Fibroblast of upper back skin (primary cell): ENCODE data around the gene CYP27A1.

Experiments
- DNase-seq: peaks from one replicate; pipeline ENCODE4 v3.0.0-alpha.2; 2013

CYP27A1 gene

DNA sequence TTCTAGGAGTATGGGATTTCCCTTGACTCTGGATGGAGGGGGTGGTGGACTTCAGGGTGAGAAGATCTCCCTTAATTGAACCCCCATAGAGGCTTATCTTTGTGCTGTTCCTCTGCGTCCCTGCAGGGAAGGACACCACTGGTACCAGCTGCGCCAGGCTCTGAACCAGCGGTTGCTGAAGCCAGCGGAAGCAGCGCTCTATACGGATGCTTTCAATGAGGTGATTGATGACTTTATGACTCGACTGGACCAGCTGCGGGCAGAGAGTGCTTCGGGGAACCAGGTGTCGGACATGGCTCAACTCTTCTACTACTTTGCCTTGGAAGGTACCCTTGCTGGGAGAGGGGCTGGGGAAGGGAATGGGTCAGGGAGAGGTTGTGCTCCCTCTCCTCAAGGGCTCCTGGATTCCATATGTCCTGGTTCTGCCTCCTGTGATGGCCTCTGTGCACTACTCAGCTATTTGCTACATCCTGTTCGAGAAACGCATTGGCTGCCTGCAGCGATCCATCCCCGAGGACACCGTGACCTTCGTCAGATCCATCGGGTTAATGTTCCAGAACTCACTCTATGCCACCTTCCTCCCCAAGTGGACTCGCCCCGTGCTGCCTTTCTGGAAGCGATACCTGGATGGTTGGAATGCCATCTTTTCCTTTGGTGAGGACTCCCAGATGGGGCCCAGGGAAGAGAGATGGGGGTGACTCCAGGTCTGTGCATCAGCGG, 30.3 kb downstream of the CYP27A1 start:
- DNase-seq, result no peak

- no peak for DNase-seq
Measured at GRCh38 chr2:218812861-218813260, 30.9 kb downstream of the CYP27A1 start.

- no peak for DNase-seq
Measured at GRCh38 chr2:218813771-218814460, 32.0 kb downstream of the CYP27A1 start.

DNA sequence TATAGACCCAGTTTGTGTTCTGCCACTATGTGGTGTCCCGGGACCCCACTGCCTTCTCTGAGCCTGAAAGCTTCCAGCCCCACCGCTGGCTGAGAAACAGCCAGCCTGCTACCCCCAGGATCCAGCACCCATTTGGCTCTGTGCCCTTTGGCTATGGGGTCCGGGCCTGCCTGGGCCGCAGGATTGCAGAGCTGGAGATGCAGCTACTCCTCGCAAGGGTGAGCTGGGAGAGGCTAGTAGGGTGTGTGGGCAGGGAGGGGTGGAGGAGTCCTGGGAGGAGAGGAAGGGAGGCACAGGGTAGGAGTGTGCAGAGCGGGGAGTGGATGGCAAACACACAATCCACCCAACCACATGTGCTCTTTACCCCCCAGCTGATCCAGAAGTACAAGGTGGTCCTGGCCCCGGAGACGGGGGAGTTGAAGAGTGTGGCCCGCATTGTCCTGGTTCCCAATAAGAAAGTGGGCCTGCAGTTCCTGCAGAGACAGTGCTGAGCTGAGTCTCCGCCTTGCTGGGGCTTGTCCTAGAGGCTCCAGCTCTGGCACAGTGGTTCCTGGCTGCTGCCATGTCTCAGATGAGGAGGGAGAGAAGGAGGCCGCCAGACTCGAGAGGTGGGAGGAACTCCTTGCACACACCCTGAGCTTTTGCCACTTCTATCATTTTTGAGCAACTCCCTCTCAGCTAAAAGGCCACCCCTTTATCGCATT, 32.7 kb downstream of the CYP27A1 start:
- DNase-seq, result no peak

- DNase-seq, result no peak
Measured at GRCh38 chr2:218815244-218815637, 33.3 kb downstream of the CYP27A1 start.

- no peak for DNase-seq
Measured at GRCh38 chr2:218815649-218816048, 33.7 kb downstream of the CYP27A1 start.

DNA sequence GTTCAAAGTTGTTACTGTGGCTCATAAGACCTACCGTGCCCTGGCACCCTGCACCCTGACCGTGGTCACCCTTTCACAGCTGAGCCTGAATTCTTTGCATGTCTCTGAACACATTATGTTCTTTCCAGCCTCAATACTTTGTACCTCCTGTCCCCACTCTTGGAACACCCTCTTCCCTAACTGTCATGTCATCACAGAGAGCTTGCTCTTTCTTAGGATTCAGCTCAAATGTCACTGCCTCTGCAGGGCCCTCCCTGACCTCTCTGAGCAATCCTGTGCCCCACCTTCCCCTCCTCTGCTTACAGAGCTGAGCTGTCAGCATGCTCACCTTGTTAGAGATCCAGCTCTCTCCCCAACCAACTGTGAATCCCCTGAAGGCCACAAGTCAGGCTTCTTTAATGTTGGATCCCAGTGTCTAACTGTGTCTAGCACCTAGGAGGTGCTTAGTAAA, 34.6 kb downstream of the CYP27A1 start:
- DNase-seq, result no peak

- no peak for DNase-seq
Measured at GRCh38 chr2:218819093-218819492, 37.1 kb downstream of the CYP27A1 start.

- DNase-seq, result no peak
Measured at GRCh38 chr2:218820746-218821369, 38.9 kb downstream of the CYP27A1 start.

GRCh38 chr2:218821605-218822211, 39.8 kb downstream of the CYP27A1 start:
- DNase-seq, result no peak

DNA sequence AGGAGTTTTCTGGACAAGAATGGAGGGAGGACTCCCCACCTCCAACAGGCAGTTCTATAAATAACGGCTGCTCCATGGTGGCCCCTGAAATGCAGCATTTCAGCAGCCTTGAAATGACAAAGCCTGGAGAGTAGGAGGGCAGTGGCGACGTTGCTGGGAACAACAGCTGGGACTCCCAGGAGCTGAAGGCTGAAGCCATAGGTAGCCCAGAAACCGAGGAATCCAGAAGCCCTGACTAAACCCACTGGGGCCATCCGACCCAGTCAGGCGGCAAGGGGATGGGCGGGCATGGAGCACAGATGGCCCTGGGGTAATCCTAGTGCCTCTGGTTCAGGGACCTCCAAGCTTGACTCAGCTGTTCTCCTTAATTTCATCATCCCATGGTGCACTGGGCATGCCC, 40.7 kb downstream of the CYP27A1 start:
- no peak for DNase-seq

DNA sequence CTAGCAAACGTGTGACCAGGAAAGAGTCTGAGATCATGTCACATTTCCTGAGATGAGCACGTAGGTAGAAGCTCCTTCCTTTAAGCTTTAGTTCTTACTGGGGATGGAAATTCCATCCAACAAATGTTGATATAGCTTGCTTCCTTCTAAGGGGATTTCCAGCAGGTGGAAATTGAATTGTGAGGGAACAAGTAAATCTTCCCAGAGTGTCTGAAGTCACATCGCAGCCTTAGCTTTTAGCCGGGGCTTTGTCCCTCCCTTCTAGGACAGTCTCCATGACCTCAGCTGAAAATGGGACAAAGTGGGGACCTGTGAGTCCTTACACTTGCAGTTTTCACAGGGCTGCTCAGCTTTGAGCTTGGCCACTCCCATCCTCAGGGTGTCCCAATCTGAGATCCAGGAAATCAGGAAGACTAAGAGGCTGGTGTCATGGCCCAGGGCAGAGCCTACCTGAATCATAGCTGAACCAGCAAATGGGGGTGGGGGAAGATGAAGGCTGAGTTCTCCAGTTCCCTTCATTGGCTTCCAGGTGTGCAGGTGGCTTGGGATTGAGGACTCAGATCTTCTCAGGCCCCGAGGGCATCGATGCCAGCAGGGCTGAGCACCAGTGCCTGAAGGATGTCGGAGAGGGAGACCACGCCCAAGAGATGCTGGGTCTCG, 41.4 kb downstream of the CYP27A1 start:
- DNase-seq, result no peak

- DNase-seq, result no peak
Measured at GRCh38 chr2:218824004-218824403, 42.1 kb downstream of the CYP27A1 start.

DNA sequence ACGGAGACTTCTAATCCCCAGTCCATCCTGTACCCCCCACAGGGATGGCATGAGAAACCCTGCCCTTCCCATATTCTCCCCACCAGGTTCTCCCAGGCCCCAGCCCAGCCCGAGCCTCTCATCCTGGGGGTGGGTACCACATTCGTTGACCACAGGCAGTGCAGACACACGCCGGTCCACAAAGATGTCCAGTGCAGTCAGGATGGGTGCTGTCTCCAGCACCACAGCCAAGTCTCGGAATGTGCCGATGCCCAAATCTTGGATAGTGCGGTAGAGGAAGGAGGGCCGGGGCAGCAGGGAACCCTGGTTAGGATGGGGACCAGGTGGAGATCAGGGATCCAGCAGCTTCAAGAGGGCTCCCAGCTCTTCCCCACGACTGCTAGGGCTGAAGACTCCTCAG, 44.8 kb downstream of the CYP27A1 start:
- DNase-seq, result no peak

GRCh38 chr2:218827701-218828476, 45.9 kb downstream of the CYP27A1 start:
- no peak for DNase-seq

DNA sequence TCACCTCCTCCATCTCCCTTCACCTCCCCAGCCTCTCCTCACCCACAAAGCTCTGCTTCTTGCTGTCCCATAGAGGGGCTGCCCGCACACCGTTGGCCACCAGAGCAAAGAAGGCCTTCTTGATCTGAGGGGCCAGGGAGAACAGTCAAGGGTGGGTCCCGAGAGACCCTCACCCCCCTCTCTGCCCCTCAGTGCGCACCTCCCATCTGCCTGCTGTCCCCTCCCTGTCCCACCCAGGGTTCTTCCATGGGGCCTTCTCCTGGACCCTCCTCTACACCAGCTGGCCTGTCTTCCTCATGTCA, 46.5 kb downstream of the CYP27A1 start:
- DNase-seq, result no peak

GRCh38 chr2:218829868-218830451, 48.0 kb downstream of the CYP27A1 start:
- no peak for DNase-seq

DNA sequence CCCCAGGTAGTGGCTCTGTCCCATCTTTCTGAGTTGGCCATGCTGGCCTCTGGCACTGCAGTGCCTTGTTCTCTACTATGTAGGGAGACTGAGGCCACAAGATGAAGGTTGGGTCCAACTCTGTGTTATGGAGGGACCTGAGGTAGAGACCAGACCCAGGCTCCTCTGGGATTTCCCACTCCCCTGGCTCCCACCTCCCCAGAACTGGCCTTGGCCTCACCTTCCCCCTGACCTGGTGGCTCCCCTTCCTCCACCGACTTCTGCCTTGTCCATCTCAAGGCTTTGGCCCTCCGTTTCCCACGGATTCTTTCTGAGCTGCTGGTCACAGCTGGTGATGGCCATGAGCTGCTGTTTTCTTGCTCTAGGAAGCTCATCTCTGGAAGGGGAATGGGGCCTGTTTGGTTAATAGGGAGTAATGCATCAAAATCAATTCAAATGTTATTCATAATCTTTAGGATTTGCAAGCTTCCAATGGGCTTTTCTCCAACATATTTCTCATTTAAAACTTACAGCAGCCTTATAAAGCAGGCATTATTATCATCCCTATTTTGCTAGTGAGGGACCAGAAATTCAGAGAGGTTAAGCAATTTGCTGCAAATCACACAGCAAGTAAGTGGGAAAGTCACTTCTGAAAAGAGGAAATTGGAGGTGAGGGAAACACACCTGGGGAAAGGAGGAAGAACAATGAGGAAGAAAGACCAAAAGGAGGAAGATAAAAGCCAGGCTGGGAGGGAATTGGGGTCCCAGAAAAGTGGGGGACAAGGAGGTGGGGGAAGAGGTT, 48.8 kb downstream of the CYP27A1 start:
- no peak for DNase-seq

DNA sequence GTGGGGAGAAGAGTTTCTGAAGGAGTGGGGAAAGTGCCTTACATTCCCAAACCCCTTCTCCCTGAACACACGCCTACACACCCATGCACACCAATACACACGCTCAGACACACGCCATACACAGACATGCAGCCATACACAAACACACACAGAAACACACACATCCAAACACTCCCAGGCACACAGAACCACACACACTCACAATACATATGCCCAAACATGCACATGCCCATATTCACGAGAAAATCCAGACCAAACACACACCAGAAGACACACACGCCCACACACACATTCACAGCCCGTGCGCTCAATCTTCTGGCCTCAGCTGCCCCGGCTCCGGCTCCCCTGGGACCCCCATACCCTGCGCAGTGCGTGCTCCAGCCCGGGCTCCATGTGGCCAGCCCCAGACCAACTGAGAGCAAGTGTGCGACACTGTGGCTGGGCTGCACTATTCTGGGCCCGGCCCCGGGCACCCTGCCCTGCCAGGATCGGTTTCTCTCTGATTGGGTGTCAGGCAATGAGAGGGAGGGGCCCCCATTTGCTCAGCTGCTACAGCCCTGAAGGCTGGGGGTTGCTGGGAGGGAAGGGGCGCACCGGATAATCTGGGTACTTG, 49.5 kb downstream of the CYP27A1 start, which contains the start of gene PRKAG3:
PRKAG3 (minus strand) TSS at position 426 of the 613 bp plus-strand sequence.
- DNase-seq, result no peak

- DNase-seq, result no peak
Measured at GRCh38 chr2:218832081-218832480, 50.1 kb downstream of the CYP27A1 start.
